Pulmonary artery endothelial cell (primary cell): ENCODE measurements around the gene NAALADL2. TPM values are rescaled to one million over a fixed set of nuclear protein-coding genes. Genes with fewer than 3 reads are reported as not detected.
"Not testable (repeated sequence)": the region's sequence is repeated elsewhere in the genome, so short reads cannot be mapped to it uniquely, and the experiment has no call there.

ENCODE experiments used
- DNase-seq: peaks from one replicate; pipeline ENCODE4 v3.0.0-alpha.2; 2011; ENCODE audit warnings: low read depth, low spot score
- total RNA-seq: library from RNA; depleted of rRNA; stranded (reverse); fragments of >200 nt; gene quantifications from 2 replicates; pipeline ENCODE4 v1.2.3, GENCODE V29; 2014

Gene NAALADL2
- total RNA-seq, 1 donor from 2014 or later = 3.4 TPM

DNA sequence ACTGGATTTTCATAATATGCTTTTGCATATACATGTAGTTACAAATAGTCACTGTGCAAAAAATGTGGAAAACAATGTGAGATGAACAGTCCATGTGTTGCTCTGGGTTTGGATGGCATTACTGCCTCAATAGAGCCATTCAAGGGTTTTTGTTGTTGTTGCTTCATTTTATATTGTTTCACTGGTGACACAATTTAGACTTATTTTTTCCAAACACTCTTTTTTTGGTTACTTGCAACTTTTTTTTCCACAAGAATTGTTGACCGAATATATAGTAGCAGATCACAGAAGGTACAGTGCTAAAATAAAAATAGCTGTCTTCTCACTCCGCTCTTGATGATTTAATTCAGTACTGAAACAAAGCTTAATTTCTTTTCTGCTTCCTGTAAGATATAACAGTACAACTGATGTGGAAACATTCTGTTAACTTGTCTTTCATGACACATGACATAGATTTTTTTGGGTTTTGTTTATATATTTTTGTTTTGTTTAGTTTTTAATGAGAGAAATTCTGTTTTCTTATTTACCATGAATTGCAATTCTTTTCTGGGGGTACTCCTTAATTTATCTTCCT, 618.6 kb downstream of the NAALADL2 start:
- no peak for DNase-seq

DNA sequence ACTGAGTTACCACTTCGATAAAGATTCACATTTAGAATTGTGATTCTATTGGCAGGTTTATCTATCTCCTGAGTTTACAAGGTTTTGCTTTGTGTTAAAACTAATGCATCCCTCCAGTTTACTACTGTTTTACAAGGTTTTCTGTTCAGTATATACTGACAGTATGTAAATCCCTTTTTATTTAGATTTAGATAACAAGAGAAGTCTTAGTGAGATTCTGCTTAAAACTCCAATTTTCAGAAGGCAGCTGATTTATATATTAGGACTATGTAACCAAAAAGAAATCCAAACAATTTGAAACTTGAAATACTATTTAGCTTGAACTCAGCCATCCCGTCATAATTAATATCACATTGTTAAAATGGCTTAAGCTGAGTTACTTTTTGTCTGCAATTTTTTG, 619.2 kb downstream of the NAALADL2 start:
- no peak for DNase-seq

DNA sequence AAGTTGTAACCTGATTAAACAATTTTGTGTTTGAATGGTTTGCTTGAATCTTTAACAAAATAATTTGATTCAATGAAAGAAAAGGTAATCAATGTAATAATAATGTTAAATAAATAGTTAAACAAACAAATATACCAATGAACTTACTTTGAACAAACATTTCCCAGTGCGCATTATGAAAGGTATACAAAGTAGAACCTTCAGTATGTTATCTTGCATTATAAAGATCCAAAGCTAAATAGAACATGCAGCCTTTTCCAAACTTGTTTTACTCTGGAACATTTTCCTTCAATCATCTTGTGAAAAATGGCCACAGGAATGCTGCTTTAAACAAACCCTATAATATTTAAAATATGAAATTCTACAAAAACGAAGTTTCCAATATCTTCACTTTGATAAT, 620.0 kb downstream of the NAALADL2 start:
- DNase-seq = no peak

DNA sequence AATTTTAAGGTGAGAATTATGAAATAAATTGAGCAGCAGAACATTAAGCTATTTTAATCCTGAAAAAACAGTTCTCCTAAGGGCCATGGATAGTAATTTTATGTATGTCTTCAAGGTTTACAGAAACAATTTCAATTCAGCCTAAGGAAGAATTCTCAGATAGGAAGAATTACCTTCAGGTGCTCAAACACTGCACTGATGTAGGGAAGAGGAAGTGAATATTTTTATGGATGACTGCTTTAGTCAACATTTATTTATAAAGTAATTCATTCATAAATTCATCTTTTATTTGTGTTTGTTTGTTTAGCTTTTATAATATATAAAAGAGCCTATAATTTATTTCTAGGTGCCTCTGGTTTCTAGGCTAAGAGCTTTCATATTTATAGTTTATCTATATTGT, 620.7 kb downstream of the NAALADL2 start:
- no peak for DNase-seq

DNA sequence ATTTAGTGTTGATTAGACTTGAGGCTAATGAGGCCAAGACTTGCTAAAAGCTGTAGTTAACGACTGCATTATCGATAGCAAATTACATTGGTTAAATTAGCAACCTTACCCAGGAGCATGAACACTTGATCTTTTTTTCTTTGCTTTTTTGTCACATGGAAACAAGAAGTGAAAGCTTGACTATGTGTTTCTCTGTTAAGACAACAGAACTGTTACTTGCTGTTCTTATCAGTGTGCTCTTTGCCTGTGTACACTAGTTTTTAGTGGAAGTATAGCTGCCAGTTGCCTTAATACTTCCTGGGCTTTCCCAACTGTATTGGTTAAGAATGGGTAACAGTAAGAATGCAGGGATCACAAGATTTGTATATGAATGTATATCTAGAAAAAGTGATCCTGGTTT, 625.5 kb downstream of the NAALADL2 start:
- DNase-seq = no peak

DNA sequence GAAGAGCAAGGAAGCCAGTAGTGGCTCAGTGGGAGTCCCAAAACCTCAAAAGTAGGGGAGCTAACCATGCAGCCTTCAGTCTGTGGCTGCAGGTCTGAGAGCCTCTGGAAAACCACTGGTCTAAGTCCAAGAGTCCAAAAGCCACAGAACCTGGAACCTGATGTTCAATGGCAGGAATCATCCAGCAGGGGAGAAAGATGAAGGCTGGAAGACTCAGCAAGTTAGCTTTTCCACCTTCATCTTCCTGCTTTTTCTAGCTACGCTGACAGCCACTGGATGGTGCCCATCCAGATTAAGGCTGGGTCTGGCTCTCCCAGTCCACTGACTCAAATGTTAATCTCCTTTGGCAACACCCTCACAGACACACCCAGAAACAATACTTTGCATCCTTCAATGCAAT, 626.3 kb downstream of the NAALADL2 start:
- DNase-seq = no peak

DNA sequence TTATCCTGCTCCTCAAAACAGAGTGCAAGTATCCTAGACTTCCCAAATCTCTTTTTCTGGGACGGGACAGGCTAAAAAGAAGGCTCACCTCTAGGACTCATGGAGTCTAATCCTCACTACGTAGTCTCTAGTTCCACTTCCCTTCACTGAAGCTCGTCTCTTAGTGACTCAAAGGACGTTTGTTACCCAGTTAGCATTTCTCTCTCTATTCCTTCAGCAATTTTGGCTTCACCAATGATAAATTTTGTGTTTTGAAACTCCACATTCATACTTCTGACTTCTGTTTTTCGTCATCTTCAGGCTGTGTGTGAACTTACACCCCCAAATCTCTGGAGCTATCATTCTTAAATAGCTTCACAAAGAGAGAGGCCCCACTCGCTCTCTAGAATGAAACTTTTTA, 627.1 kb downstream of the NAALADL2 start:
- DNase-seq = no peak

DNA sequence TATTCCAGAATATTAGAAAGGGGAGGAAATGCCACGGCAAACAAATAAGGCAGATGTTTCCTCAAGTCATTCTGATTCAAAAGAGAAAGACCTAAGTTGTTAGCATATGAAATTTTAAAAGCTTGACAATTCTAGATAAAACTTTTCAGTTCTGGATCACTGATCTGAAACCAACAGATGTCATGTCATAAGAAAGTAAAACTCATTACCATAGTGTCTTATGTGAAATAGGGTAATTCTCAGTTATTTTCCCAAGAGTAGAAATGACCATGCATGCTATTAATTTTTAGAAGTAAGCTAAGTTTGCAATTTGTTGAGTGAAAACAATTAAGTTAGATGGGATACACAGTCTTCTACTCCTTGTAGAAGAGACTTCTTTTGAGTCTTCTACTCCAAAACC, 630.3 kb downstream of the NAALADL2 start:
- DNase-seq = no peak

DNA sequence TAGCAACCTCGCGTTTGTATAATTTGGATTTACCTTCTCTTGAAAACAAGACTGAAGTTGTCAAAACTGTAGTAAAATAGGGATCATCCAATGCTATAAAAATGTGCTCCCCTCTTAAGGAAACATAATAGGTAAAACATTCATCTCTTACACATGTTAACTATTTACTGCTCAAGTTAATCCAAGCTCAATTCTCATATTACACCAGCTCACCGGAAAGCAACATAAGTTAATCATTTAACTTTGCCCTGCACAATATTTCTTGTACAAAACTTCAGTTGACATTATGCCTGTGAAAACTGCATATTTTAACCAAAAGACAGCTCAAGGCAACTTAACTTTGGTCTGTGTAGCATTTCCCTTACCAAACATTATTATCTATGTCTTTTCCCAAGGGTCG, 634.2 kb downstream of the NAALADL2 start:
- DNase-seq = no peak

DNA sequence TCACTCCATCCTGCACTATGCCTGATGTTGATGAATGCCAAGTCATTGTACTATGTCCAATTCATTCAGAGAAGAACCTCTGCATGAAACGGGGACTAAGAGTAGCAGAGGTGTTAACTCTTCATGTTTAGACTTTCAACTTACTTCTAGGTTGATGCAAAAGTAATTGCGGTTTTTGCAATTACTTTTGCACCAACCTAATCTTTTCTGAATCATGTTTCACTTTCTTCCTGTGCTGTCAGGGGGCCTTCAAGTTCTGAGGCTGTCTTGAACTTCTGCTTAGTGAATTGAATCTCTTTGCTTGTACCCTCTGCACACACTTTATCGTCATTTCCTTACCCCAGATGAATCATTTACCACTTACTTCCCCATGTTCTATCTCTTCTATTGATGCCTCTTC, 636.2 kb downstream of the NAALADL2 start:
- DNase-seq = no peak

DNA sequence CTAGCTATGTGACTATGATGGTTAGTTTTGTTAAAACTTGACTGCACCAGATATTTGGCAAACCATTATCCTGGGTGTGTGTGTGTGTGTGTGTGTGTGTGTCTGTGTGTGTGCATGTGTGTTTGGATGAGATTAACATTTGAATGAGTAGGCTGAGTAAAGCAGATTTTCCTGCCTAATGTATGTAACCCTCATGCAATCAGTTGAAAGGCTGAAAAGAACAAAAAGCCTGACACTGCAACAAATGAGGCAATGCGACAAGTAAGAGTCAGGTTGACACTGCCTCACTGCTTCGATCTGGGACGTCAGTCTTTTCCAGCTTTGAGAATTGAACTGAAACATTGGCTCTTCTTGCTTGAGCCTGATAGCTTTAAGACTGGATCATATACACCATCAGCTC, 643.0 kb downstream of the NAALADL2 start:
- DNase-seq = no peak

DNA sequence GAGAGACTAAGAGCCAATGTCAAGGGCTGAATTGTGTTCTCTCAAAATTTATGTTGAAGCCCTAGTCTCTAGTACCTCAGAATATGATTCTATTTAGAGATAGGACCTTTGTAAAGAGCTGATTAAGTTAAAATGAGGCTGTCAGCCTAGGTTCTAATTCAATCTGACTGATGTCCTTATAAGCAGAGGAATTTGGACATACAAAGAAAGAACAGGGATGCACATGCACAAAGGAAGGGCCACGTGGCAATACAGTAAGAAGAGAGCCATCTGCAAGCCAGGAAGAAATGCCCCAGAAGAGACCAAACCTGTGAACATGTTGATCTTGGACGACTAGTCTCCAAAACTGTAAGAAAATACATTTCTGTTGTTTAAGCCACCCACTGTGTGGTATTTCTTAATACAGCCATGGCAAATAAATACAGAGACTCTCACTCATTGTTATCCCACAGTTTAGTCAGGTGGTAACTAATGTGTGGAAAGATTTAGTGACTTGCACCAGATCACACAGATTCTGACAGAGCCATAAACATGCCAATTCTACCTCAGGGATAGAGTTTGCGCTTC, 652.2 kb downstream of the NAALADL2 start:
- no peak for DNase-seq

DNA sequence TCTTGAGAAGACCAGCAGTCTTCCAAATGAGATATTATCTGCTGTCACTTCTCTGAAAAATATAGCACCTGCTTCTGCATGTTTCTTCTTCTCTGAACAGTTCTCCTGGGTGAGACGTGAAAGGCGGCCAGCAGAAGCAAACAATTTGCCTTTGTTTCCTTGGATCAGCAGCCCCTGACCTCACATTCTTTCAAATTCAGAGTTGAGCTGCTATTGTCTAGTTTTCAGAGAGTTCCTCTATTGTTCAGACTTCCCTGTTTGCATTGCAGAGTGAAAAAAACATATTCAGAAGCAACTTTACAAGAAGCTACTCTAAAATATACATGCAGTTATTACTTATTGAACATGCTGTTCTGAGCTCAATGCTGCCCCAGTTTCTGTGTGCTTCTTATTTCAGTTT, 653.6 kb downstream of the NAALADL2 start:
- no peak for DNase-seq

DNA sequence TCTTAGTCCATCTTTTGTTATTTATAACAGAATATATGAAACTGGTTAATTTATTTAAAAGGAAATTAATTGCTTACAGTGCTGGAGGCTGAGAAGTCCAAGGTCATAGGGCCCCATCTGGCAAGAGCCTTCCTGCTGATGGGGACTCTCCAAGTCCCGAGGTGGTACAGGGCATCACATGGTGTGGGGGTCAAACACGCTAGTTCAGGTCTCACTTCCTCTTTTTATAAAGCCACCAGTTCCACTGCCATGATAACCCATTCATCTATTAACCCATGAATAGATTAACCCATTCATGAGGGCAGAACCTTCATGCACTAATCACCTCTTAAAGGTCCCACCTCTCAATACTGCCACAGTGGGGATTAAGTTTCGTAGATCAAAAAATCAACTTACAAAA, 659.3 kb downstream of the NAALADL2 start:
- DNase-seq = no peak

DNA sequence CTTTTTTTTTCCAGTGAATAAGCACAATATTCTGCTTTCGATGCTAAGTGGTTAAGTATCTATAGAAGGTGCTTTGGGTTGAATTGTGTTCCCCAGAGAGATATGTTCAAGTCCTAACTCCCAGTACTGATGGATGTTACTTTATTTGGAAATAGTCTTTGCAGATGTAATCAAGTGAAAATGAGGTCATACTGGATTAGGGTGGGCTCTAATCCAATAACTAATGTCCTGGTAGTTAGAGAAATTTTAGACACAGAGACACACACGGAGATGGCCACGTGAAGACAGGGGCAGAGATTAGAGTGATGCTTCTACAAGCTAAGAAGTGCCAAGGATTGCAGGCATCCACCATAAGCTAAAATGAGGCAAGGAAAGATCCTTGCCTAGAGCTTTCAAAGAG, 662.3 kb downstream of the NAALADL2 start:
- no peak for DNase-seq

DNA sequence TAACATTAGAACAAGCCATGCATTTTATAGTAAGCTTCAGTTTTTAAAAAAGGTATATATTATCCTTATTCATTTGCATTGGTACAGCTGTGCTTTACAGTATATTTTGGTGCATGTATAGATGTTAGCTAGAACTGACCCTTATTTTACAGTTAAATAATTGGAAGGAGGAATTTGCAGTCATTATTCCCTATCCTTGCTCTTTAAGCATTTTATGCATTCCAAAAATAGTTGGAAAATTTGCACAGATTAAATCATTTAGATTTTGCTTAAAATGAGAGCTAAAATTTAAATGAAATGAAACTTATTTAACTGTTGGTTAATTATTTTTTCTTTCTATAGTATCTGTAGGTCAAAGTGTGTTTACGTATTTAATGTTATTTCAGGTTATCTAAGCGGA, 667.1 kb downstream of the NAALADL2 start:
- no peak for DNase-seq

DNA sequence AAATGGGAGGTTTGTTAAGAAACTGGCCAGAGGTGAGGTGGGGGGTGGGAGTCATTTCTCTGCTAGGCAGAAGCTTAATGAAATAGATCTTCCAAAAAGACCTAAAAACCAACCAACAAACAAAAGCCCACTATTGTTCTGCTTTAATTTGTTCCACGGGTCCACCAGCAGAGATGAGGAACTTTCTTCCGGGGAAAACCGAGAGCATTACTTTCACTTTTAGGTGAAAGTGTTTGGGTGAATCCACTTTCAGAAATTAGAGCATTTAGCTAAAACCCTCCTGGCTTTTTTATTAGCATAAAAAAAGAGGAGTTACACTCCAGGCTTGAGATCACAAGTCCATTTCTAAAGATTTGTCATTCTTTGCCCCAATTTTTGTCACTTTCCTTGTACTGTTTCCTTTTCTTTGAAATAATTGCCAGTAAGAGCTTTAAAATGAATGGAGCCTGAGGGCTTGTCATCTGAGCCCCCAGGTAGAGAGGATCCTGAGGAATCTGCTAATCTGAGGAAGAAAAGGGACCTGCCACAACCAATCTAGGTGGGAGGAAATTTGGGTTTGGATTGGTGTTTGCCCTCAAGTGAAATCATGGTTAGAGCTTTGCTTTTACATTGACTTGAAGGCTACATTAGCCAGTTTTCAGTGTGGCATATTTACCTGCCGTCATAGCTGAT, 667.6 kb downstream of the NAALADL2 start:
- no peak for DNase-seq

DNA sequence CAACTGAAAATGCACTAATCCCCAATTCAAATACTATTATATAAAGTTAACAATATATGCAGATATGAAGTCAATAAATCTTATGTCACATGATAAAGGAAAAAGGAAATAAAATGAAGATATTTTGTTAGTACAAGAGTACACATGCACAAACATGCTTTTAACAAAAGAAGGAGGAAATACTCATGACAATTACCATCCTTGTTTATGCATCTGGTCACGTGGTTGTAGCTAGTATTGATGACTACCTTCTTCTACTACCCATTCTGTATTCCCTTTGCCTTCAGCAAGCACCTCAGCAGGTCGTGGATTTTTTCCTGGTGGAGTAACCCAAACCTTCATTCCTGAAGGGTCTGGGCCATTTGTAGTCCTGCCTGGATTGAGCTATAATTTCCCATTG, 669.6 kb downstream of the NAALADL2 start:
- DNase-seq = not testable (repeated sequence)

DNA sequence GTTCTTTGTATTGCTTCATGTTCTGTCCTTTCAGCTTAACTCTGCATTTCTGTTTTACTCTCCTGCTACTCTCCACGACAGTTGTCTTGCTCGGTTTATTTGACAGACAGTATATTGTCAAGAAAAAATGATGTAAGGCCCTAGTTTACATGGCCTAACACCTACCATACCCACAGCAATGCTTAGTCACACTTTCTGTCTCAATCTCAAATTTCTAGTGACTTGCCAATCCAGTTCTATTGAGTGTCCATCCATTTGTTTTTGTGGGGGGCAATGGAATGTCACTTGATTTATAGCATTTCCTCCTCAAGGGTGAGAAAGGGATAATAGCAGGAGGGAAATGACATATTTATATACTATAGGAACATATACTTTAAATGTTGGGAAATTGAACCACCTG, 676.2 kb downstream of the NAALADL2 start:
- no peak for DNase-seq

DNA sequence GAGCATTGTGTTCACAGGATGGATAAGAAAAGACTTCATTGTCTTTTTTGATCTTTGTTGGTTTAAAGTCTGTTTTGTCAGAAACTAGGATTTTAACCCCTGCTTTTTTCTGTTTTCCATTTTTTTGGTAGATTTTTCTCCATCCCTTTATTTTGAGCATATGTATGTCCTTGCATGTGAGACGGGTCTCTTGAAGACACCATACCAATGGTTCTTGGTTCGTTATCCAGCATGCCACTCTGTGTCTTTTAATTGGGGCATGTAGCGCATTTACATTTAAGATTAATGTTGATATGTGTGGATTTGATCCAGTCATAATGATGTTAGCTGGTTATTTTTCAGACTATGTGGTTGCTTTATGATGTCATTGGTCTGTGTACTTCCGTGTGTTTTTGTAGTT, 687.0 kb downstream of the NAALADL2 start:
- no peak for DNase-seq

DNA sequence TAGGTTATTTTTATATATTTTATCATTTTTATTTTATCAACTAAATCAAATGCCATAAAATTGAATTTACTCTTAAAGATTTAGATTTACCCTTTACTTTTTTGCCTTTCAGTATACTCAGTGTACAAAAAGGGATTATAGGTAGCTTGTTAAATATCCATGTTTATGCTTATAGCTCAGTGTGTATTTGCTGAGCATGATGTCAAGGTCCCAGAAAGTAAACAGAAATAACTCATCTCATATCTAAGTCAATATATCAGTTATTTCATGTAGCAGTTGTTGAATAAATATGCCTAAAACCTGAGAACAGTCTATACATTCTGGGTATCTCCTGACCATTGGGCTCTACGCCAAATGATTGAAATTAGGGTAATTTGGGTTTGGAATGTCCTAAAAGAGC, 693.8 kb downstream of the NAALADL2 start:
- DNase-seq = no peak

DNA sequence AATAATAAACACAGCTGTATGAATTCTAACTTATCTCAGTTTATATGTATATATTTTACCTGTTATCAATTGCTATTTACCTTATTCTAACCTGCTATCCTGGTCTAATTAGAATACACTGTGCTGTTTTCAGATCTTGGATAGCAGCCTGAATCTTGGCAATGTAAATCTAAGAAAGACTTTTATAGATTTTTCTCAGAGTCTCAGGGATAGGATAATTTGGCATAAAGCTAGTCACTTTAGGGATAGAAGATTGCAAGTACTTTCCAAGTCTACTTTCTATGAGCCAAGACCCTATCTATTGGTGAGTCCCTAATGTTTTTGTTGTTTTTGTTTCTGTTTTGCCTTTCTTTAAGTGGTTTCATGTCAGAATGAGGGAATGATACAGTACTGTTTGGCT, 695.7 kb downstream of the NAALADL2 start:
- DNase-seq = no peak

DNA sequence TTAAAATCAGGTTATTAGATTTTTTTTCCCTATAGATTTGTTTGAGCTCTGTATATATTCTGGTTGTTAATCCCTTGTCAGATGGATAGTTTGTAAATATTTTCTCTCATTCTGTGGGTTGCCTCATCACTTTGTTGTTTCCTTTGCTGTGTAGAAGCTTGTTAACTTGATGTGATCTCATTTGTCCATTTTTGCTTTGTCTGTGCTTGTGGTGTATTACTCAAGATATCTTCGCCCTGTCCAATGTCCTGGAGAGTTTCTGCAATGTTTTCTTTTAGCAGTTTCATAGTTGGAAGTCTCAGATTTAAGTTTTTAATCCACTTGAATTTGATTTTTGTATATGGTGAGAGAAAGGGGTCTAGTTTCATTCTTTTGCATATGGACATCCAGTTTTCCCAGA, 699.1 kb downstream of the NAALADL2 start:
- DNase-seq = no peak
